Measurements from ENCODE around the gene SLC14A1. TPM values are rescaled to one million over a fixed set of nuclear protein-coding genes. Genes with fewer than 3 reads are reported as not detected.
"Not testable (repeated sequence)": the region's sequence is repeated elsewhere in the genome, so short reads cannot be mapped to it uniquely, and the experiment has no call there.

Gene SLC14A1
- total and polyA plus RNA-seq, 3 donors from 2014 or later, result 0.50 to 0.73 TPM; not detected in 1

DNA sequence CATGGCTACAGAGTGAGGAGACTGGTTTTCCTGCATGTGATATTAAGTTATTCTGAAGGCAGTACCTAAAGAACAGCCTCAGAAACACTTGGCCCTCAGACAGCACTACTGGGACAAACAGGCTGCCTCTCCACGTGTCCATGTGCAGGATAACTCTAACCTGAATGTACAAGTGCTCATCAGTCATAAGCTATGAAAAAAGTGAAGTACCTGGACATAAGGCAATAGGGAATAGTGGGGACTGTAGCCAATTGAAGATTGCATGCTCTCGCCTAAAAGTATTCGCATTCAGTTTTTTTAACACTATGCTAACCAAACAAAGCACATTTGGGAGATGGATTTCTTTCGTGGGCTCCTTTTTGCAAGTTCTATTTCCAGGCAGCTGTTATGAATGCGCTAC is 33.0 kb downstream of the SLC14A1 start:
- intact Hi-C loops (cut with DNase I; ENCODE audit: low total_unique reads), result no loop called here
- TF ChIP-seq, protein P1, sequence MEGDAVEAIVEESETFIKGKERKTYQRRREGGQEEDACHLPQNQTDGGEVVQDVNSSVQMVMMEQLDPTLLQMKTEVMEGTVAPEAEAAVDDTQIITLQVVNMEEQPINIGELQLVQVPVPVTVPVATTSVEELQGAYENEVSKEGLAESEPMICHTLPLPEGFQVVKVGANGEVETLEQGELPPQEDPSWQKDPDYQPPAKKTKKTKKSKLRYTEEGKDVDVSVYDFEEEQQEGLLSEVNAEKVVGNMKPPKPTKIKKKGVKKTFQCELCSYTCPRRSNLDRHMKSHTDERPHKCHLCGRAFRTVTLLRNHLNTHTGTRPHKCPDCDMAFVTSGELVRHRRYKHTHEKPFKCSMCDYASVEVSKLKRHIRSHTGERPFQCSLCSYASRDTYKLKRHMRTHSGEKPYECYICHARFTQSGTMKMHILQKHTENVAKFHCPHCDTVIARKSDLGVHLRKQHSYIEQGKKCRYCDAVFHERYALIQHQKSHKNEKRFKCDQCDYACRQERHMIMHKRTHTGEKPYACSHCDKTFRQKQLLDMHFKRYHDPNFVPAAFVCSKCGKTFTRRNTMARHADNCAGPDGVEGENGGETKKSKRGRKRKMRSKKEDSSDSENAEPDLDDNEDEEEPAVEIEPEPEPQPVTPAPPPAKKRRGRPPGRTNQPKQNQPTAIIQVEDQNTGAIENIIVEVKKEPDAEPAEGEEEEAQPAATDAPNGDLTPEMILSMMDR (IDR thresholded peaks at IDR 0.05), result no peak
- TF ChIP-seq POLR2A (IDR thresholded peaks at IDR 0.05), result no peak
- Histone ChIP-seq H3K36me3 (ENCODE audit: low read depth, missing control alignments) (no peaks in the 10 kb centered on the region), H3K9me3 (no peaks in the 10 kb centered on the region), H3K4me3 (no peak overlapping the region), H3K4me1 (no peaks in the 10 kb centered on the region), H3K27me3 (no peaks in the 10 kb centered on the region), H3K27ac (no peak overlapping the region)
- no peak for DNase-seq
- WGBS, 2 donors, result 80 to 87% methylated on average over 5 of the region's 5 CpGs

- H3K4me1 ChIP-seq; H3K36me3 ChIP-seq (ENCODE audit: low read depth, missing control alignments); H3K27ac ChIP-seq; H3K27me3 ChIP-seq; H3K4me3 ChIP-seq; intact Hi-C loops (cut with DNase I; ENCODE audit: low total_unique reads); H3K9me3 ChIP-seq; DNase-seq: not testable (repeated sequence)
- WGBS, 2 donors, result 83 to 91% methylated on average over 11 of the region's 11 CpGs
These were observed 33.7 kb downstream of the SLC14A1 start for GRCh38 chr18:45757644-45758043.

DNA sequence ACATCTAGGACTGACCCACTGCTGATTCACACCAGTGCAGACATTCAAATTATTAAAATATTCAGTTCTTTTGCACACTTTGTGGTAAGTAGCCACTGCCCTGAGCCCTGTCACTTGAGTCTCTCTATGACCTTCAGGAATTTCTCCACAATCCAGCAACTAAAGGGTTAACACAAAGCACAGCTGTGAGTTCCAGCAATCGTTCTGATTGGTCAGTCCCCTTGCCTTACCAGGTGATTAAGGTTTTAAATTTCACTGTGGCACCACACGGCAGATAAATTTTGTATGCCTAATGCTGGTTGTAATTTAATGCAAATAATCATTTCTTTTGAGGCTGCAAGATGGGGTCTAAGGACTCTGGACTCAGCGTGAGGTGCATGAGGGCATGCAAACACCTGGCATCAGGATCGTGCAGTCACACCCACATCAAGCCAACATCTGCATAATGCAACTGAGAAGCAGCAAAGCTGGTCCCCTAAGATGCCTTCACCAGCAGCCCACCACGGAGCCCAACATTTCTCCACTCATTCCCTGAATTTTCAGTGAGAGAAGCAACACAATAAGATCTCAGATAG is 36.6 kb downstream of the SLC14A1 start:
- Histone ChIP-seq H3K9me3 (no peaks in the 10 kb centered on the region), H3K27ac (no peak overlapping the region), H3K4me3 (no peak overlapping the region), H3K27me3 (no peaks in the 10 kb centered on the region), H3K4me1 (no peaks in the 10 kb centered on the region), H3K36me3 (ENCODE audit: low read depth, missing control alignments) (no peaks in the 10 kb centered on the region)
- DNase-seq, result no peak
- TF ChIP-seq, protein P1 (IDR thresholded peaks at IDR 0.05), result no peak
- no peak for TF ChIP-seq POLR2A (IDR thresholded peaks at IDR 0.05)
- intact Hi-C loops (cut with DNase I; ENCODE audit: low total_unique reads), result no loop called here
- WGBS, 2 donors, result 25 to 30% methylated on average over 5 of the region's 5 CpGs

GRCh38 chr18:45761512-45762114 is 37.6 kb downstream of the SLC14A1 start:
- DNase-seq, result no peak
- Histone ChIP-seq H3K9me3 (no peaks in the 10 kb centered on the region), H3K4me1 (no peaks in the 10 kb centered on the region), H3K4me3 (no peak overlapping the region), H3K36me3 (ENCODE audit: low read depth, missing control alignments) (no peaks in the 10 kb centered on the region), H3K27ac (no peak overlapping the region), H3K27me3 (no peaks in the 10 kb centered on the region)
- 59 to 67% methylated on average over 6 of the region's 6 CpGs for WGBS, 2 donors
- intact Hi-C loops (cut with DNase I; ENCODE audit: low total_unique reads), result no loop called here
- no peak for TF ChIP-seq POLR2A (IDR thresholded peaks at IDR 0.05)
- TF ChIP-seq, protein P1 (IDR thresholded peaks at IDR 0.05), result no peak

DNA sequence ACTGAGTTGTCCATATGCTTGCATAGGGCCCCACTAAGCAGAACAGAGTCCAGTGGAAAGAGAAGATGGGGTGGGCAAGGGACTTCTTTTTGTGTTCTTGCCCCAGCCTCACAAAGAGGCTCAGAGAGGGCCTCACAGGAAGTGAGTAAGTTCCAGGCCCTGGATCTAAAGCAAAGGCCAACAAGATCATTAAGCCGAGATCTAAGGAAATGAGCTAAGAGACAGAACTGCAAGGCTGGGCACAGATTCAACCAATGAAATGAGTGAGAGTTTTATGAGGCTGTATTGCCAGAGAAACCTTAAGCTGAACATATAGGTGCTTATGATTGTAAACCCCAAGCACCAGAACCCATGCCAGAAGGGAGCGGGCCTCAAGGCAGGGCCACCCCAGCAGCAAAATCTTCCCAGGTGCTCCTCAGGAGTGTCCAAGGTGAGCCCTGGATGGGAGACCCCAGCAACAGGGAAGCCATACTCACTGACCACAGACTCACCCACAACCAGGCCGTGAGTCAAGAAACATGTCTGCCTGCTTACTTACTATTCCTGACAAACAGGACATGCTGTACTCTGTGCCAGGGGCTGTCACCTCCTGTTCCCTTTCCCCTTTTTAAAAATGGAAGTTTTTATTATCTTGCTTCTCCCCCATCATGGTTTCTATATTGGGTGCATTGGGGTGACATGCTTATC is 40.2 kb downstream of the SLC14A1 start:
- no peaks in the 10 kb centered on the region for H3K4me1 ChIP-seq
- intact Hi-C loops (cut with DNase I; ENCODE audit: low total_unique reads), result no loop called here
- no peak for DNase-seq
- H3K9me3 ChIP-seq, result no peaks in the 10 kb centered on the region
- no peak overlapping the region for H3K27ac ChIP-seq
- H3K4me3 ChIP-seq, result no peak overlapping the region
- TF ChIP-seq, protein P1 (IDR thresholded peaks at IDR 0.05), result no peak
- no peak for TF ChIP-seq POLR2A (IDR thresholded peaks at IDR 0.05)
- H3K36me3 ChIP-seq (ENCODE audit: low read depth, missing control alignments), result no peaks in the 10 kb centered on the region
- WGBS, 2 donors, result 82 to 83% methylated on average over 3 of the region's 3 CpGs
- no peaks in the 10 kb centered on the region for H3K27me3 ChIP-seq

Data from testis (tissue), 3 donors.